Measurements from ENCODE around the gene FGF6. TPM values are rescaled to one million over a fixed set of nuclear protein-coding genes. Genes with fewer than 3 reads are reported as not detected.

Gene FGF6
- polyA plus RNA-seq, 1 donor (not counting 4 experiments of a cell fraction or from before 2014, with no cell fraction given): not detected

DNA sequence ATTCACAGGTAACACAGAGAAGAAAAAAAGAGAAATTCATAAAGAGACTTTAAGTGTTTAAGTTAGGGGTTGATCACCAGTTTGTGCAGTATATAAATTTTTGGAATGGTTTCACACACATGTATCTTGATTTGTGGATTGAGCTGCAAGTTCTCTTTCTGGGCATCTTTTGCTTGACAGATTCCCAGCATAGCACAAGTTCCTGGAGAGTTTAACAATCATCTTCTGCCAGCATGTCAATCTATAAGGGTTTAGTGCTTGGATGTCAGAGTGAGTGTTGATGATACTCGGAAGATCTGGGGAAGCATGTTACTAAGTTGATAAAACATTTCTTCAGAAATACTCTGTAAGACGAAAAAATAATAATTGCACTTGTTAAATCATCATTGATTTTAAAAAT is 43.9 kb upstream of the FGF6 start:
- Histone ChIP-seq H3K4me3 (ENCODE audit: control insufficient read depth in 2 of 3, extremely low read depth in 1 of 3, insufficient read depth in 2 of 3, low read depth in 1 of 3, low read length in 3 of 3) (no peak overlapping the region), H3K9ac (ENCODE audit: control insufficient read depth, extremely low read depth, insufficient read depth, low read length) (no peak overlapping the region), H2AFZ (ENCODE audit: control insufficient read depth, low read length) (no peak overlapping the region), H3K9me1 (ENCODE audit: control insufficient read depth, extremely low read depth, insufficient read depth, low read length) (no peaks in the 10 kb centered on the region), H3K36me3 (ENCODE audit: control insufficient read depth in 2 of 2, extremely low read depth in 1 of 2, insufficient read depth in 2 of 2, low read length in 2 of 2) (peaks cover 0 to 12% of the 10 kb centered on the region in 2 experiments), H3K27me3 (ENCODE audit: control insufficient read depth, extremely low read depth, insufficient read depth, low read length) (no peaks in the 10 kb centered on the region), H3K4me1 (ENCODE audit: control insufficient read depth, extremely low read depth, insufficient read depth, low read length) (peaks cover 9% of the 10 kb centered on the region), H3K4me2 (ENCODE audit: control insufficient read depth, extremely low read depth, insufficient read depth, low read depth, low read length) (no peak overlapping the region), H3K27ac (ENCODE audit: control insufficient read depth, insufficient read depth, low read length) (no peak overlapping the region), H4K20me1 (ENCODE audit: control insufficient read depth, extremely low read depth, insufficient read depth, low read length) (no peaks in the 10 kb centered on the region), H3K79me2 (ENCODE audit: control insufficient read depth, insufficient read depth, low read length) (no peaks in the 10 kb centered on the region), H3K9me3 (ENCODE audit: control insufficient read depth, low read depth, low read length) (no peaks in the 10 kb centered on the region)
- DNase-seq (ENCODE audit: low read depth, low spot score) (no peak), FAIRE-seq (no peak)
- dilution Hi-C loops (cut with MboI; ENCODE audit: extremely low pct_ligation_motif_present, low sequenced_read_pairs): no loop called here
- TF ChIP-seq EZH2 (IDR thresholded peaks at IDR 0.05; ENCODE audit: low read length) (no peak), CTCF (optimal IDR thresholded peaks at IDR 0.05 in 1 of 3, IDR thresholded peaks at IDR 0.05 in 1 of 3, conservative IDR thresholded peaks at IDR 0.05 in 1 of 3; ENCODE audit: extremely low read depth in 1 of 3, insufficient read depth in 2 of 3, low read length in 3 of 3) (no peak)

- FAIRE-seq: no peak
- Histone ChIP-seq H3K4me1 (ENCODE audit: control insufficient read depth, extremely low read depth, insufficient read depth, low read length) (peaks cover 25% of the 10 kb centered on the region), H3K9ac (ENCODE audit: control insufficient read depth, extremely low read depth, insufficient read depth, low read length) (no peak overlapping the region), H3K79me2 (ENCODE audit: control insufficient read depth, insufficient read depth, low read length) (no peaks in the 10 kb centered on the region), H4K20me1 (ENCODE audit: control insufficient read depth, extremely low read depth, insufficient read depth, low read length) (no peaks in the 10 kb centered on the region), H3K4me3 (ENCODE audit: control insufficient read depth in 2 of 3, extremely low read depth in 1 of 3, insufficient read depth in 2 of 3, low read depth in 1 of 3, low read length in 3 of 3) (no peak overlapping the region), H2AFZ (ENCODE audit: control insufficient read depth, low read length) (no peak overlapping the region), H3K27ac (ENCODE audit: control insufficient read depth, insufficient read depth, low read length) (no peak overlapping the region), H3K9me3 (ENCODE audit: control insufficient read depth, low read depth, low read length) (no peaks in the 10 kb centered on the region), H3K9me1 (ENCODE audit: control insufficient read depth, extremely low read depth, insufficient read depth, low read length) (no peaks in the 10 kb centered on the region), H3K36me3 (ENCODE audit: control insufficient read depth in 2 of 2, extremely low read depth in 1 of 2, insufficient read depth in 2 of 2, low read length in 2 of 2) (peaks cover 0 to 12% of the 10 kb centered on the region in 2 experiments), H3K4me2 (ENCODE audit: control insufficient read depth, extremely low read depth, insufficient read depth, low read depth, low read length) (no peak overlapping the region), H3K27me3 (ENCODE audit: control insufficient read depth, extremely low read depth, insufficient read depth, low read length) (no peaks in the 10 kb centered on the region)
- dilution Hi-C loops (cut with MboI; ENCODE audit: extremely low pct_ligation_motif_present, low sequenced_read_pairs): no loop called here
- no peak for TF ChIP-seq CTCF (optimal IDR thresholded peaks at IDR 0.05 in 1 of 3, IDR thresholded peaks at IDR 0.05 in 1 of 3, conservative IDR thresholded peaks at IDR 0.05 in 1 of 3; ENCODE audit: extremely low read depth in 1 of 3, insufficient read depth in 2 of 3, low read length in 3 of 3)
- TF ChIP-seq EZH2 (IDR thresholded peaks at IDR 0.05; ENCODE audit: low read length): no peak
- DNase-seq (ENCODE audit: low read depth, low spot score): no peak
Measured at GRCh38 chr12:4486980-4487379, 41.4 kb upstream of the FGF6 start.
